PFSK-1 (cell line): ENCODE measurements around the gene NDST1.

Experiments
- FOXP2 ChIP-seq: optimal IDR thresholded peaks from 2 replicates; pipeline ENCODE3; 2011; ENCODE audit warnings: borderline replicate concordance, control low read depth, inconsistent platforms; ENCODE audit not compliant: insufficient read depth; ENCODE audit errors: extremely low read length, extremely low read depth
- POLR2AphosphoS5 ChIP-seq: IDR thresholded peaks from 2 replicates; pipeline ENCODE4 v1.6.1; 2012; ENCODE audit warnings: low read depth, mild to moderate bottlenecking, control low read depth, low read length, moderate library complexity
- REST ChIP-seq, 2 experiments: IDR thresholded peaks; 2 replicates each; pipeline versions ENCODE4 v1.6.1 to v1.8.0; 2011 to 2012; ENCODE audit warnings: low read depth in 2 of 2, low read length in 2 of 2, control low read depth in 1 of 2, inconsistent platforms in 1 of 2, mild to moderate bottlenecking in 1 of 2, moderate library complexity in 1 of 2; ENCODE audit not compliant: insufficient read depth in 1 of 2
- TAF1 ChIP-seq: IDR thresholded peaks from 2 replicates; pipeline ENCODE4 v1.6.1; 2012; ENCODE audit warnings: low read length, control low read depth, borderline replicate concordance; ENCODE audit not compliant: insufficient read depth

DNA sequence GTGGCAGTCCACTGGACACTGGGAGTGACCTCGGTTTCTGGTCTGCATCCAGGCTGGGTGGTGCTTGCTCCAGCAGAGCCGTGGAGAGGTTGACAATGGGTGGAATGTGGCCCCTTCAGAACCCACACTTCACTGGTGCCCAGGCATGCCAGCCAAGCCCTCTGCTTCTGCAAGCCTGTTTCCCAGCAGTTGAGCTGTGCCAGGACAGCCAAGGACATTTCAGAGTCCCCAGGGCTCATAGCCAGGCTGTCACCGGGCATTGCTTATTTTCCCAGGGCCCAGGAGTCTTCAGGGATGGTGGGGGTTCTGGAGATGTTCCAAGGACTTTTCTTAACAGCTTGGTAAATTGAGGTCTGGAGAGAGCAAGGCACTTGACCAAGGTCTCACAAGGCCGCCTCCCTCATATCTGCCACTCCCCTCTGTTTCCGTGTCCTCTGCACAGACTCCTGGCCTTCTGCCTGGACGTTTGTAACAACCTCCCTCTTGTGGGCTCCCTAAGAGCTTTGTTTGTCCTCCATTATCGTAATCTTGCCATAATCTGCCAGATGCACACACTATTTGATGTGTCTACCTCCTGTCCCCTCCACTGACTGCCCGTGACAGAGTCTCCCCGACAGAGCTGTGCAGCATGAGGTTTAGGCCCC is 3.8 kb upstream of the NDST1 start:
- TF ChIP-seq REST (IDR thresholded peaks at IDR 0.05; ENCODE audit: insufficient read depth in 1 of 2, low read depth in 2 of 2, low read length in 2 of 2) (no peak), TAF1 (no peak), POLR2AphosphoS5 (no peak), FOXP2 (no peak)
